Ishikawa (cell line): ENCODE measurements around the gene ARSI.

ENCODE experiments used
- EGR1 ChIP-seq: IDR thresholded peaks from 2 replicates; pipeline ENCODE4 v1.6.1; 2012
- EP300 ChIP-seq: IDR thresholded peaks from 2 replicates; pipeline ENCODE4 v1.6.1; 2012; ENCODE audit warnings: borderline replicate concordance
- RAD21 ChIP-seq: IDR thresholded peaks from 2 replicates; pipeline ENCODE4 v1.6.1; 2012; ENCODE audit warnings: low read depth
- TAF1 ChIP-seq: IDR thresholded peaks from 2 replicates; pipeline ENCODE4 v1.6.1; 2012; ENCODE audit warnings: low read depth, mild to moderate bottlenecking
- TF ChIP-seq, protein P1 (sequence below): IDR thresholded peaks from 2 replicates; pipeline ENCODE4 v1.6.1; 2012; ENCODE audit warnings: low read depth, mild to moderate bottlenecking

DNA sequence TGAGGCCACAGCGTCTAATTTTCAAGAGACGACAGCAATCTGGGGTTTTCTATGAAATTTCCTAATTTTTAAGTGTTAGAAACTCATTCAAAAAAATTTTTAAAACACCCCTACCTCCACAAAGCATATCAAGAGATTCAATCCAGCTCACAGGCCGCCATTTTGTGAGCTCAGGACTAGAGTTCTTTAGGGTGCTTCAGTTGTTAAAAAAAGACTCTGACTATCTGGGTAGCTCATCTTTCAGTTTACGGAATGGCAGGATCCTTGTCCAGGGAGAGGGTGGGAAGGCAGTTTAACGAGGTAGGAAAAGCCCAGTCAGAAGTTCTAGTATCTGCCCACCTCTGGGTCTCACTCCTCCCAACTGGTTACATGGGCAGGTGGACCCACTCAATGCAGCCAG, 56.3 kb downstream of the ARSI start:
- no peak for TF ChIP-seq EGR1
- TF ChIP-seq EP300 = no peak
- TF ChIP-seq, protein P1, sequence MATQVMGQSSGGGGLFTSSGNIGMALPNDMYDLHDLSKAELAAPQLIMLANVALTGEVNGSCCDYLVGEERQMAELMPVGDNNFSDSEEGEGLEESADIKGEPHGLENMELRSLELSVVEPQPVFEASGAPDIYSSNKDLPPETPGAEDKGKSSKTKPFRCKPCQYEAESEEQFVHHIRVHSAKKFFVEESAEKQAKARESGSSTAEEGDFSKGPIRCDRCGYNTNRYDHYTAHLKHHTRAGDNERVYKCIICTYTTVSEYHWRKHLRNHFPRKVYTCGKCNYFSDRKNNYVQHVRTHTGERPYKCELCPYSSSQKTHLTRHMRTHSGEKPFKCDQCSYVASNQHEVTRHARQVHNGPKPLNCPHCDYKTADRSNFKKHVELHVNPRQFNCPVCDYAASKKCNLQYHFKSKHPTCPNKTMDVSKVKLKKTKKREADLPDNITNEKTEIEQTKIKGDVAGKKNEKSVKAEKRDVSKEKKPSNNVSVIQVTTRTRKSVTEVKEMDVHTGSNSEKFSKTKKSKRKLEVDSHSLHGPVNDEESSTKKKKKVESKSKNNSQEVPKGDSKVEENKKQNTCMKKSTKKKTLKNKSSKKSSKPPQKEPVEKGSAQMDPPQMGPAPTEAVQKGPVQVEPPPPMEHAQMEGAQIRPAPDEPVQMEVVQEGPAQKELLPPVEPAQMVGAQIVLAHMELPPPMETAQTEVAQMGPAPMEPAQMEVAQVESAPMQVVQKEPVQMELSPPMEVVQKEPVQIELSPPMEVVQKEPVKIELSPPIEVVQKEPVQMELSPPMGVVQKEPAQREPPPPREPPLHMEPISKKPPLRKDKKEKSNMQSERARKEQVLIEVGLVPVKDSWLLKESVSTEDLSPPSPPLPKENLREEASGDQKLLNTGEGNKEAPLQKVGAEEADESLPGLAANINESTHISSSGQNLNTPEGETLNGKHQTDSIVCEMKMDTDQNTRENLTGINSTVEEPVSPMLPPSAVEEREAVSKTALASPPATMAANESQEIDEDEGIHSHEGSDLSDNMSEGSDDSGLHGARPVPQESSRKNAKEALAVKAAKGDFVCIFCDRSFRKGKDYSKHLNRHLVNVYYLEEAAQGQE = no peak
- no peak for TF ChIP-seq RAD21
- TF ChIP-seq TAF1 = no peak
